ENCODE data around the gene SLC25A23.

DNA sequence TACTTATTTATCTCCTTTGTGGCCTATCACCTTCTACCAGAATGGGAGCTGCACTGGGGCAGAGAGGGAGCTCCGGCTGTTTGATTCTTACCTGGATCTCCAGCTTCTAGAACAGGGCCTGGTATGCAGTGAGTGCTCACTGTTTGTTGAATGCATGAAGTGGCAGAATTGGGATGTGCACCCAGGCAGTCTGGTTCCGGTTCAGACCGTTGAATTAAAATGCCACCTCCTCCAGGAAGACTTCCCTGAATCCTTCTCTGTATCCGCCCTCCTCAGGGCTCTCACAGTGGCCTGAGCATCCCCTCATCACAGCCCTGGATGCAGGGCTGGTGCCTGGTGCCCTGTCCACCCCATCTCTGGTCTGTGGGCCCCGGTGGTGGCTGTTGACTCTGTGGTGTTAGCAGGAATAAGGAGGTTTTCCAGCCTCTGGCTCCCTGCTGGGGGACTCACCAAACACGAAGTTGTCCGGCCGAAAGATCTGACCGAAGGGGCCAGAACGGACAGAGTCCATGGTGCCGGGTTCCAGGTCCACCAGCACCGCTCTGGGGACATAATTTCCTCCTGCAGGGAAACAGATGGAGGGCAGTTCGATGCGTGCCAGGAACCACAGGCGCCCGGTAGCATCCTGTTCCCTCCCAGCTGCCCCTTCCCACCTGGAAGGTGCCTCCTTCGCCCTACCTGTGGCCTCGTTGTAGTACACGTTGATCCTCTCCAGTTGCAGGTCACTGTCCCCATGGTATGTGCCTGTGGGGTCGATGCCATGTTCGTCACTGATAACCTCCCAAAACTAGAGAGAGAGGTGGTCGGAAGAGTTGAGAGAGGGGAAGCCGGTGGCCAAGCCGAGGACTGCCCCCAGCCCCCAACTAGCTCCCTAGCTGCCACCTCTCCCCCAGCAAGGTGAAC lies 41.5 kb upstream of the SLC25A23 start:
- no peak for TF ChIP-seq CTCF (IDR thresholded peaks at IDR 0.05)
- TF ChIP-seq POLR2A (IDR thresholded peaks at IDR 0.05): no peak

Measured in uterus (tissue), 2 donors.